ENCODE data around the gene PCDHGA2. TPM values are rescaled to one million over a fixed set of nuclear protein-coding genes. Genes with fewer than 3 reads are reported as not detected.

Gene PCDHGA2
- total and polyA plus RNA-seq, 9 of the 15 experiments (the other 6 are each of a cell fraction or from before 2014, with no cell fraction given): 0.07 to 0.27 (median 0.15) TPM; not detected in 2

GRCh38 chr5:141343953-141344463 lies 5.4 kb downstream of the PCDHGA2 start (continued):
- no peak for TF ChIP-seq NCOA1 (IDR thresholded peaks at IDR 0.05; ENCODE audit: low read depth)
- TF ChIP-seq ZNF436 (CRISPR knock-in tag; IDR thresholded peaks at IDR 0.05): no peak
- TF ChIP-seq CSDE1 (IDR thresholded peaks at IDR 0.05): no peak
- peak in 1 of 3 experiments; percentile 44 for TF ChIP-seq YY1 (IDR thresholded peaks at IDR 0.05; ENCODE audit: borderline replicate concordance in 1 of 3, control insufficient read depth in 1 of 3, extremely low read depth in 1 of 3, insufficient read depth in 3 of 3, insufficient read length in 1 of 3, insufficient replicate concordance in 2 of 3, low read depth in 1 of 3, low read length in 2 of 3)
- TF ChIP-seq, protein P1, sequence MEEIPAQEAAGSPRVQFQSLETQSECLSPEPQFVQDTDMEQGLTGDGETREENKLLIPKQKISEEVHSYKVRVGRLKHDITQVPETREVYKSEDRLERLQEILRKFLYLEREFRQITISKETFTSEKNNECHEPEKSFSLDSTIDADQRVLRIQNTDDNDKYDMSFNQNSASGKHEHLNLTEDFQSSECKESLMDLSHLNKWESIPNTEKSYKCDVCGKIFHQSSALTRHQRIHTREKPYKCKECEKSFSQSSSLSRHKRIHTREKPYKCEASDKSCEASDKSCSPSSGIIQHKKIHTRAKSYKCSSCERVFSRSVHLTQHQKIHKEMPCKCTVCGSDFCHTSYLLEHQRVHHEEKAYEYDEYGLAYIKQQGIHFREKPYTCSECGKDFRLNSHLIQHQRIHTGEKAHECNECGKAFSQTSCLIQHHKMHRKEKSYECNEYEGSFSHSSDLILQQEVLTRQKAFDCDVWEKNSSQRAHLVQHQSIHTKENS (CRISPR knock-in tag; IDR thresholded peaks at IDR 0.05): no peak
- TF ChIP-seq KAT7 (CRISPR knock-in tag; IDR thresholded peaks at IDR 0.05; ENCODE audit: borderline replicate concordance): no peak
- TF ChIP-seq ARID3B (CRISPR knock-in tag; IDR thresholded peaks at IDR 0.05; ENCODE audit: borderline replicate concordance): no peak
- TF ChIP-seq, protein P2, sequence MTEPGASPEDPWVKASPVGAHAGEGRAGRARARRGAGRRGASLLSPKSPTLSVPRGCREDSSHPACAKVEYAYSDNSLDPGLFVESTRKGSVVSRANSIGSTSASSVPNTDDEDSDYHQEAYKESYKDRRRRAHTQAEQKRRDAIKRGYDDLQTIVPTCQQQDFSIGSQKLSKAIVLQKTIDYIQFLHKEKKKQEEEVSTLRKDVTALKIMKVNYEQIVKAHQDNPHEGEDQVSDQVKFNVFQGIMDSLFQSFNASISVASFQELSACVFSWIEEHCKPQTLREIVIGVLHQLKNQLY (CRISPR knock-in tag; conservative IDR thresholded peaks at IDR 0.05): no peak
- TF ChIP-seq GATAD2B (IDR thresholded peaks at IDR 0.05; ENCODE audit: borderline replicate concordance): no peak
- no peak for TF ChIP-seq STAG1 (CRISPR knock-in tag; IDR thresholded peaks at IDR 0.05; ENCODE audit: borderline replicate concordance)
- no peak for TF ChIP-seq HIVEP1 (CRISPR knock-in tag; IDR thresholded peaks at IDR 0.05)
- TF ChIP-seq, protein P3, sequence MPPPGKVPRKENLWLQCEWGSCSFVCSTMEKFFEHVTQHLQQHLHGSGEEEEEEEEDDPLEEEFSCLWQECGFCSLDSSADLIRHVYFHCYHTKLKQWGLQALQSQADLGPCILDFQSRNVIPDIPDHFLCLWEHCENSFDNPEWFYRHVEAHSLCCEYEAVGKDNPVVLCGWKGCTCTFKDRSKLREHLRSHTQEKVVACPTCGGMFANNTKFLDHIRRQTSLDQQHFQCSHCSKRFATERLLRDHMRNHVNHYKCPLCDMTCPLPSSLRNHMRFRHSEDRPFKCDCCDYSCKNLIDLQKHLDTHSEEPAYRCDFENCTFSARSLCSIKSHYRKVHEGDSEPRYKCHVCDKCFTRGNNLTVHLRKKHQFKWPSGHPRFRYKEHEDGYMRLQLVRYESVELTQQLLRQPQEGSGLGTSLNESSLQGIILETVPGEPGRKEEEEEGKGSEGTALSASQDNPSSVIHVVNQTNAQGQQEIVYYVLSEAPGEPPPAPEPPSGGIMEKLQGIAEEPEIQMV (tag; conservative IDR thresholded peaks at IDR 0.05; ENCODE audit: low read depth): no peak
- TF ChIP-seq, protein P4, sequence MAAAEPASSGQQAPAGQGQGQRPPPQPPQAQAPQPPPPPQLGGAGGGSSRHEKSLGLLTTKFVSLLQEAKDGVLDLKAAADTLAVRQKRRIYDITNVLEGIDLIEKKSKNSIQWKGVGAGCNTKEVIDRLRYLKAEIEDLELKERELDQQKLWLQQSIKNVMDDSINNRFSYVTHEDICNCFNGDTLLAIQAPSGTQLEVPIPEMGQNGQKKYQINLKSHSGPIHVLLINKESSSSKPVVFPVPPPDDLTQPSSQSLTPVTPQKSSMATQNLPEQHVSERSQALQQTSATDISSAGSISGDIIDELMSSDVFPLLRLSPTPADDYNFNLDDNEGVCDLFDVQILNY (CRISPR knock-in tag; IDR thresholded peaks at IDR 0.05): no peak
- TF ChIP-seq ETV1 (tag; conservative IDR thresholded peaks at IDR 0.05; ENCODE audit: low read depth): 0 out of 2 replicates have a peak, but pooled peaks have one; percentile 4
- TF ChIP-seq PURB (CRISPR knock-in tag; IDR thresholded peaks at IDR 0.05; ENCODE audit: low read depth): no peak
